SW 1271 (cell line): ENCODE results near the gene ING5.
"Not testable (repeated sequence)": the region's sequence is repeated elsewhere in the genome, so short reads cannot be mapped to it uniquely, and the experiment has no call there.

Experiments
- DNase-seq, 2 experiments: peaks; one replicate each; lab custom pipeline; 2025; lab: John Stamatoyannopoulos, UW

ING5 gene

GRCh38 chr2:241701399-241702154 is at the start of gene ING5:
TSS of gene ING5 (plus strand) at chr2:241702039. CDS start at chr2:241702066, 27 bp downstream.
- peak; percentile 87 to 88 for DNase-seq

GRCh38 chr2:241652142-241652541 is 49.7 kb upstream of the ING5 start:
- no peak for DNase-seq

GRCh38 chr2:241652722-241653121 is 49.1 kb upstream of the ING5 start:
- DNase-seq: no peak

- no peak for DNase-seq
Measured at GRCh38 chr2:241653210-241653750, 48.6 kb upstream of the ING5 start.

- DNase-seq: no peak
Measured at GRCh38 chr2:241654551-241654950, 47.3 kb upstream of the ING5 start.

GRCh38 chr2:241655516-241656189 is 46.2 kb upstream of the ING5 start:
- DNase-seq: no peak

- DNase-seq: no peak
Measured at GRCh38 chr2:241656190-241656741, 45.6 kb upstream of the ING5 start.

- no peak for DNase-seq
Measured at GRCh38 chr2:241657786-241658254, 44.0 kb upstream of the ING5 start.

- DNase-seq: no peak
Measured at GRCh38 chr2:241658296-241658695, 43.5 kb upstream of the ING5 start.

- peak; percentile 29 to 37 for DNase-seq
Measured at GRCh38 chr2:241659150-241659739, 42.6 kb upstream of the ING5 start.

GRCh38 chr2:241660593-241661213 is 41.1 kb upstream of the ING5 start:
- DNase-seq: no peak

- not testable (repeated sequence) for DNase-seq
Measured at GRCh38 chr2:241662731-241663130, 39.1 kb upstream of the ING5 start.

- DNase-seq: no peak
Measured at GRCh38 chr2:241665731-241666440, 36.0 kb upstream of the ING5 start.

GRCh38 chr2:241666627-241667400 is 35.0 kb upstream of the ING5 start:
- no peak for DNase-seq

- DNase-seq: no peak
Measured at GRCh38 chr2:241668354-241668753, 33.5 kb upstream of the ING5 start.

- no peak for DNase-seq
Measured at GRCh38 chr2:241668839-241669238, 33.0 kb upstream of the ING5 start.

- no peak for DNase-seq
Measured at GRCh38 chr2:241670333-241671110, 31.3 kb upstream of the ING5 start.

GRCh38 chr2:241671457-241672240 is 30.2 kb upstream of the ING5 start:
- DNase-seq: no peak
